Transverse colon (tissue), 4 donors: ENCODE measurements around the gene MYH9. TPM values are rescaled to one million over a fixed set of nuclear protein-coding genes. Genes with fewer than 3 reads are reported as not detected.

ENCODE experiments used
- DNase-seq: peaks from one replicate; pipeline ENCODE4 v3.0.0-alpha.2; 2019
- H3K27ac ChIP-seq, 4 donors: fragments of 200-600 bp; sonication (generic); 2 replicates each; pipeline ENCODE4 v1.5.1; 2016 to 2018; ENCODE audit warnings: inconsistent platforms in 4 of 4
- H3K27me3 ChIP-seq: fragments of 200-600 bp; sonication (generic); 2 replicates; pipeline ENCODE4 v1.5.1; 2017; ENCODE audit warnings: inconsistent platforms
- H3K36me3 ChIP-seq, 4 donors: fragments of 200-600 bp; sonication (generic); 2 replicates each; pipeline ENCODE4 v1.5.1; 2017 to 2019; ENCODE audit warnings: inconsistent platforms in 4 of 4
- H3K4me1 ChIP-seq, 4 donors: fragments of 200-600 bp; sonication (generic); 2 replicates each; pipeline ENCODE4 v1.5.1; 2017 to 2020; ENCODE audit warnings: inconsistent platforms in 4 of 4
- H3K4me3 ChIP-seq, 4 donors: fragments of 200-600 bp; sonication (generic); 1 replicate in 1 of 4; 2 replicates in 3 of 4; pipeline versions ENCODE4 v1.5.1 to v1.6.1; 2017 to 2019; ENCODE audit warnings: inconsistent platforms in 4 of 4
- H3K9me3 ChIP-seq, 2 donors: fragments of 200-600 bp; sonication (generic); 2 replicates each; pipeline ENCODE4 v1.5.1; 2017 to 2019; ENCODE audit warnings: inconsistent platforms in 2 of 2
- CTCF ChIP-seq, 5 experiments: fragments of 200-600 bp in 3 of 5; fragments of 450-650 bp in 2 of 5; sonication (generic) in 3 of 5; IDR thresholded peaks; 1 replicate in 2 of 5; 2 replicates in 3 of 5; pipeline ENCODE4 v1.5.1; 2016 to 2017; ENCODE audit warnings: antibody characterized with exemption in 5 of 5, inconsistent platforms in 3 of 5, mild to moderate bottlenecking in 2 of 5, moderate library complexity in 1 of 5
- EP300 ChIP-seq: sonication (generic); formaldehyde crosslinking; IDR thresholded peaks from one replicate; pipeline ENCODE4 v1.6.1; 2017; ENCODE audit warnings: antibody characterized with exemption, low read depth
- POLR2A ChIP-seq: fragments of 450-650 bp; IDR thresholded peaks from one replicate; pipeline ENCODE4 v1.6.1; 2016; ENCODE audit warnings: antibody characterized with exemption, mild to moderate bottlenecking, moderate library complexity
- POLR2AphosphoS5 ChIP-seq, 3 donors: sonication (generic); formaldehyde crosslinking; IDR thresholded peaks; one replicate each; pipeline ENCODE4 v1.6.1; 2016; ENCODE audit warnings: antibody characterized with exemption in 3 of 3
- WGBS, 2 donors: methylation state at CpG; one replicate each; pipeline ENCODE4 v1.1.5; 2018; ENCODE audit warnings: low coverage in 1 of 2; 5-methylcytosine and 5-hydroxymethylcytosine counted together
- in situ Hi-C, 4 donors: fragments of 200-750 bp; cut with MboI; loops; one replicate each; pipeline versions ENCODE4 v1.15.0 to v1.15.1; 2017; ENCODE audit warnings: low sequenced_read_pairs in 3 of 4, low pct_ligation_motif_present in 1 of 4, low pct_unique_long_range_greater_than_20kb in 1 of 4
- intact Hi-C: fragments of 100-400 bp; cut with DNase I; formaldehyde crosslinking; loops from one replicate; pipeline ENCODE4 v1.15.1; 2023; ENCODE audit warnings: low total_unique reads
- total RNA-seq, 4 donors: library from RNA; depleted of rRNA; stranded (reverse); fragments of >200 nt; gene quantifications; one replicate each; pipeline ENCODE4 v1.1.0, GENCODE V29; 2016

Gene MYH9
- total RNA-seq, 4 donors from 2014 or later = 385 to 511 (median 460) TPM

DNA sequence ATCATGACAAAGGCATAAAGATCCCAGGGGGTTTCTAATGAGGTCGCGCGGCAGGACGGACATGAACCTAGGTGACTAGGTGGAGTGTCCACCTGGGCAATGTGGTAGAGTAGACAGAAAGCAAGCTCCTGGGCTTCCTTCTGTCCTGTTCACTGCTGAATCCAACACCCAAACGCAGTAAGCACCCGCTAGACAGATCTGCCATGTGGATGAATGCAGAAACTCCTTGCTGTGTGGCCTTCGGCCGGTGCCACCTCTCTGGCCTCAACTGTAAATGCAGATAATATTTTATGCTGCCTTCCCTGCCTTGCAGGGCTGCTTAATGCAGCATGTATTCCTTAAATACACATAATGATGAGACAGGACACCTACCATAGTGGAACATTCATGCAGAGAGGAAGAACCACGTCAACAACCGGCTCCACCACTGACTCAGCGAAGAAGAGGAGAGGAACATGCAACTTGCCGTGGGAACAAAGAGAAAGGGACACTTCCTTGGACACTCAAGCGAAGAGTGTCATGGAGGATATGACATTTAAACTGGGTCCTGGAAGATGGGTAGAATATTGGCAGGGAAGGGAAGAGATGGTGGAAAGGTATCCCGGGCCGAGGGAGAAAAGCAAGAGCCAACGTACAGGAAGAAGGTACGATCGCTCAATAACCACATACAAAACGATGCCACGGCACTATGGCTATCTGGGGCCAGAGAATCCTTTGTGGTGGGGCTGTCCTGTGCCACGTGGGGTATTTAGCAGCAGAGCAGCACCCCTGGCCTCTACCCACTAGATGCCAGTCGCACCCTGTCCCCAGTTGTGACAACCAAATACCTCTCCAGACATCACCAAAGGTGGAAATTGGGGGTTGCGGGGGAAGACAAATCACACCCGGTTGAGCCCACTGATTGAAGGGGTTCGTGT, 30.8 kb downstream of the MYH9 start:
- in situ Hi-C loops = no loop called here
- peak overlapping the region; percentile 96 to 100 (median 98) for H3K27ac ChIP-seq
- TF ChIP-seq POLR2AphosphoS5 (IDR thresholded peaks at IDR 0.05) (peak in 1 of 3 donors; percentile 23), CTCF (IDR thresholded peaks at IDR 0.05) (no peak)

GRCh38 chr22:36355894-36356293, 31.9 kb downstream of the MYH9 start:
- Histone ChIP-seq H3K27me3 (no peaks in the 10 kb centered on the region), H3K9me3 (no peaks in the 10 kb centered on the region), H3K36me3 (no peaks in the 10 kb centered on the region), H3K4me1 (peaks cover 77 to 95% (median 92%) of the 10 kb centered on the region in 4 donors), H3K4me3 (no peak overlapping the region), H3K27ac (peak overlapping the region; percentile 96 to 100 (median 98))
- no peak for DNase-seq
- TF ChIP-seq POLR2A (no peak), CTCF (IDR thresholded peaks at IDR 0.05) (no peak), POLR2AphosphoS5 (IDR thresholded peaks at IDR 0.05) (no peak), EP300 (no peak)
- in situ Hi-C loops = no loop called here
- intact Hi-C loops = no loop called here
- whole genome bisulfite sequencing, 2 donors = 67 to 71% methylated on average over 1 to 6 of the region's 6 CpGs

More for the DNA sequence above, 30.8 kb downstream of the MYH9 start:
- intact Hi-C loops = no loop called here
- Histone ChIP-seq H3K27me3 (no peaks in the 10 kb centered on the region), H3K4me3 (no peak overlapping the region), H3K9me3 (no peaks in the 10 kb centered on the region), H3K36me3 (no peaks in the 10 kb centered on the region), H3K4me1 (peaks cover 78 to 95% (median 92%) of the 10 kb centered on the region in 4 donors)
- WGBS, 2 donors = 66 to 69% methylated on average over 20 to 25 of the region's 25 CpGs
- DNase-seq = no peak

DNA sequence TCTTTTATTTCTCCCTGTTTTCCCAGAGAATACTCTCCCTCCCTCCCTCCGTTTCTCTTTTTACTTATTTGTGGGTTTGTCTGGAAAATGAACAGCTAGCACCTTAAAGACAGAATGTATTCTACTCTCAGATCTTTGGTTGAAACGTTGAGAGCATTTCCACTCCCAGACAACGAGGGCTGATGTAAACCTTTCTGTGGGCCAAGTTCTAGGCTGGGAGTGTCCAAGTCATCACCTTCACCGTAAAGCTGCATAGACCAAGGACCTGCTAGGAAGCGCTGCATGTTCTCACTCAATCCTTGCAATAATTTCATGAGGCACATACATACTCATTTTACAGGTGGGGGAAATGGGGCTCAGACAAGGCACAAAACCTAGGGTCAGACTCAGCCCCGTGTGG, 32.4 kb downstream of the MYH9 start:
- intact Hi-C loops (no loop called here), in situ Hi-C loops (no loop called here)
- no peaks in the 10 kb centered on the region for H3K36me3 ChIP-seq
- peak overlapping the region in 1 of 4 donors; percentile 2 for H3K4me3 ChIP-seq
- peak overlapping the region; percentile 96 to 100 (median 98) for H3K27ac ChIP-seq
- H3K4me1 ChIP-seq = peaks cover 77 to 96% (median 92%) of the 10 kb centered on the region in 4 donors
- H3K9me3 ChIP-seq = no peaks in the 10 kb centered on the region
- WGBS, 2 donors = 14 to 27% methylated on average over 2 to 6 of the region's 6 CpGs
- TF ChIP-seq CTCF (IDR thresholded peaks at IDR 0.05) (no peak), POLR2AphosphoS5 (IDR thresholded peaks at IDR 0.05) (no peak), POLR2A (no peak), EP300 (no peak)
- DNase-seq = no peak
- no peaks in the 10 kb centered on the region for H3K27me3 ChIP-seq

DNA sequence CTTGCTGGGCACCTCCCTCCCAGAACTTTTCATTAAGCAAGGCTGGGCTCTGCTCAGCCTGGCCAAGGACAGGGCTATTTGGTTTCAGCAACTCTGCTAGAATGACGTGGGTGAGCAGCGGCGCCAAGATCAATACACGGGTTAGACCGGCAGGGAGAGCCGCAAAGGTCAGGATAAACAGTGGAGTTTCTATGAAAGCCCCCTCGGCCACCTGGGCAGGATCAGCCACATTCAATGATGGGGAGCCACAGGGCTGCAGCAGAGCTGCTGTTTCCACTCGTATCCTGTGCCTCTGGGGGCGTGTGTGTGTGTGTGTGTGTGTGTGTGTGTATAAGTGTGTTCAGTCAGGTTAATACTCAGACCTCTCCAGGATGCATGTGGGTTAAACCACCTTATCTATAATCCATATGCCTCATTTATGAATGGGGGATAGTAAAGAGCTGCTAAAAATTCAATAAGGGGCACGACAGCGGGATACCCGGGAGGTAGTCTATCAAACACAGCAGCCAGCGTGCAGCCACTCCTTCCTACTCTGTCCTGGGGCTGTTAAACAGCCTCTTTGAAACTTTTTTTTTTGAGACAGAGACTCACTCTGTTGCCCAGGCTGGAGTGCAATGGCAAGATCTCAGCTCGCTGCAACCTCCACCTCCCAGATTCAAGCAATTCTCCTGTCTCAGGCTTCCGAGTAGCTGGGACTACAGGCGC, 34.8 kb downstream of the MYH9 start:
- no peak for DNase-seq
- no peaks in the 10 kb centered on the region for H3K9me3 ChIP-seq
- WGBS, 2 donors = 41 to 45% methylated on average over 2 to 16 of the region's 16 CpGs
- no peaks in the 10 kb centered on the region for H3K27me3 ChIP-seq
- TF ChIP-seq CTCF (IDR thresholded peaks at IDR 0.05) (no peak), EP300 (no peak), POLR2A (no peak), POLR2AphosphoS5 (IDR thresholded peaks at IDR 0.05) (no peak)
- peak overlapping the region; percentile 96 to 100 (median 98) for H3K27ac ChIP-seq
- in situ Hi-C loops (no loop called here), intact Hi-C loops (no loop called here)
- no peaks in the 10 kb centered on the region for H3K36me3 ChIP-seq
- H3K4me3 ChIP-seq = no peak overlapping the region
- peaks cover 72 to 95% (median 79%) of the 10 kb centered on the region in 4 donors for H3K4me1 ChIP-seq
